Panc1 (cell line): ENCODE measurements around the gene C12orf42.

Source experiments
- CTCF ChIP-seq: fragments of 450-650 bp; IDR thresholded peaks from 2 replicates; pipeline ENCODE4 v1.5.1; 2017; ENCODE audit warnings: mild to moderate bottlenecking
- POLR2AphosphoS5 ChIP-seq: IDR thresholded peaks from 2 replicates; pipeline ENCODE4 v1.6.1; 2012; ENCODE audit warnings: mild to moderate bottlenecking, low read depth, low read length, moderate library complexity
- REST ChIP-seq, 2 experiments: IDR thresholded peaks; 2 replicates each; pipeline ENCODE4 v1.6.1; 2011 to 2012; ENCODE audit warnings: low read depth in 2 of 2, control low read depth in 1 of 2, low read length in 1 of 2, mild to moderate bottlenecking in 1 of 2, moderate library complexity in 1 of 2; ENCODE audit not compliant: insufficient read depth in 1 of 2

- TF ChIP-seq CTCF (no peak), POLR2AphosphoS5 (no peak), REST (IDR thresholded peaks at IDR 0.05; ENCODE audit: insufficient read depth in 1 of 2, low read depth in 2 of 2, low read length in 1 of 2) (no peak)
Observed at GRCh38 chr12:103331643-103332042, 164.1 kb downstream of the C12orf42 start.
